Measurements from ENCODE around the gene ANKRD10. TPM values are rescaled to one million over a fixed set of nuclear protein-coding genes. Genes with fewer than 3 reads are reported as not detected.

ANKRD10 gene
- total RNA-seq, 2 experiments from 2014 or later: 75.5 to 83.8 TPM

DNA sequence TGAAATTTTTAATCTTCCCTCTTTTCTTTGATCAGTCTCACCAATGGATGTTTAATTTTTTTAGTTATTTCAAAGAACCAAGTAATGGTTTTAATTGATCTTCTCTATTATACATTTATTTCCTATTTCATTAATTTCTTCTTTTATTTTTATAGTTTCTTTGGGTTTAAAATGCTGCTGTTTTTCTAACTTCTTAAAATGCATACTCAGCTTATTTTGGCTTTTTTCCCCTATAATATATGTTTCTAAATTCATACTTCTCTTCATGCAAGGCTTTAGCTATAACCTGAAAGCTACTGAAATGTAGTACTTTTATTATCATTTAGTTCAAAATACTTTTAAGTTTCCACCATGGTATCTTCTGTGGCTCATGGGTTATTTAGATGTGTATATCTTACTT is 53.9 kb downstream of the ANKRD10 start:
- Mint-ChIP-seq H3K4me1 (ENCODE audit: low read depth) (no peaks in the 10 kb centered on the region), H3K36me3 (ENCODE audit: low read depth) (no peaks in the 10 kb centered on the region), H3K27ac (no peak overlapping the region), H3K4me3 (no peak overlapping the region), H3K27me3 (peaks cover 26% of the 10 kb centered on the region), H3K9me3 (peaks cover 2% of the 10 kb centered on the region)
- no peak overlapping the region for H3K4me3 ChIP-seq (ENCODE audit: low read length)
- no peak for DNase-seq
- CTCF ChIA-PET: no interaction called here
- H3K4me1 ChIP-seq (ENCODE audit: insufficient read depth, low read length): peaks cover 3% of the 10 kb centered on the region
- H3K27ac ChIP-seq (ENCODE audit: low read depth in 1 of 2, low read length in 2 of 2): no peak overlapping the region
- POLR2A ChIA-PET: no interaction called here
- no peaks in the 10 kb centered on the region for H3K36me3 ChIP-seq (ENCODE audit: insufficient read depth, low read length)
- no peak for ATAC-seq (ENCODE audit: poor library complexity)
- peaks cover 0 to 3% of the 10 kb centered on the region in 2 experiments for H3K9me3 ChIP-seq (ENCODE audit: control insufficient read depth in 1 of 2, insufficient read depth in 1 of 2, low read length in 2 of 2)
- intact Hi-C loops (cut with DNase I, micrococcal nuclease): no loop called here
- no peaks in the 10 kb centered on the region for H3K27me3 ChIP-seq (ENCODE audit: control insufficient read depth in 1 of 2, insufficient read depth in 2 of 2, low read length in 2 of 2)
- no peak for TF ChIP-seq CTCF (IDR thresholded peaks at IDR 0.05)

GRCh38 chr13:110856942-110857835 is 57.7 kb downstream of the ANKRD10 start:
- intact Hi-C loops (cut with DNase I, micrococcal nuclease): no loop called here
- Histone ChIP-seq H3K4me1 (ENCODE audit: insufficient read depth, low read length) (peaks cover 3% of the 10 kb centered on the region), H3K27ac (ENCODE audit: low read depth in 1 of 2, low read length in 2 of 2) (no peak overlapping the region), H3K9me3 (ENCODE audit: control insufficient read depth in 1 of 2, insufficient read depth in 1 of 2, low read length in 2 of 2) (peaks cover 0 to 9% of the 10 kb centered on the region in 2 experiments), H3K27me3 (ENCODE audit: control insufficient read depth in 1 of 2, insufficient read depth in 2 of 2, low read length in 2 of 2) (no peaks in the 10 kb centered on the region), H3K4me3 (ENCODE audit: low read length) (no peak overlapping the region), H3K36me3 (ENCODE audit: insufficient read depth, low read length) (no peaks in the 10 kb centered on the region)
- no peaks in the 10 kb centered on the region for H3K4me1 Mint-ChIP-seq (ENCODE audit: low read depth)
- no peak overlapping the region for H3K27ac Mint-ChIP-seq
- DNase-seq (peak in 3 of 14 experiments; percentile 10 to 55 (median 19)), ATAC-seq (ENCODE audit: poor library complexity) (no peak)
- TF ChIP-seq CTCF (IDR thresholded peaks at IDR 0.05): no peak
- no peaks in the 10 kb centered on the region for H3K27me3 Mint-ChIP-seq
- POLR2A ChIA-PET: no interaction called here
- no peaks in the 10 kb centered on the region for H3K36me3 Mint-ChIP-seq (ENCODE audit: low read depth)
- no peak overlapping the region for H3K4me3 Mint-ChIP-seq
- CTCF ChIA-PET: no interaction called here
- H3K9me3 Mint-ChIP-seq: peaks cover 2% of the 10 kb centered on the region

- Histone ChIP-seq H3K4me1 (ENCODE audit: insufficient read depth, low read length) (peaks cover 3% of the 10 kb centered on the region), H3K36me3 (ENCODE audit: insufficient read depth, low read length) (no peaks in the 10 kb centered on the region), H3K4me3 (ENCODE audit: low read length) (no peak overlapping the region), H3K27me3 (ENCODE audit: control insufficient read depth in 1 of 2, insufficient read depth in 2 of 2, low read length in 2 of 2) (peaks cover 0 to 3% of the 10 kb centered on the region in 2 experiments), H3K9me3 (ENCODE audit: control insufficient read depth in 1 of 2, insufficient read depth in 1 of 2, low read length in 2 of 2) (peaks cover 0 to 14% of the 10 kb centered on the region in 2 experiments), H3K27ac (ENCODE audit: low read depth in 1 of 2, low read length in 2 of 2) (no peak overlapping the region)
- Mint-ChIP-seq H3K36me3 (ENCODE audit: low read depth) (no peaks in the 10 kb centered on the region), H3K9me3 (peaks cover 2% of the 10 kb centered on the region), H3K27ac (no peak overlapping the region), H3K27me3 (peaks cover 7% of the 10 kb centered on the region), H3K4me1 (ENCODE audit: low read depth) (no peaks in the 10 kb centered on the region), H3K4me3 (no peak overlapping the region)
- ATAC-seq (ENCODE audit: poor library complexity) (no peak), DNase-seq (no peak)
- ChIA-PET CTCF (no interaction called here), POLR2A (interaction anchor here (0.6 kb wide), 1 partner anchor 15 kb away, joined by 4 read pairs; no protein-coding TSS in a partner anchor)
- intact Hi-C loops (cut with DNase I, micrococcal nuclease): no loop called here
- no peak for TF ChIP-seq CTCF (IDR thresholded peaks at IDR 0.05)
Measured at GRCh38 chr13:110855363-110855762, 59.5 kb downstream of the ANKRD10 start.

Data from CD4-positive, alpha-beta T cell (primary cell).